ENCODE measurements around the gene OBSCN.

- TF ChIP-seq, protein P1, sequence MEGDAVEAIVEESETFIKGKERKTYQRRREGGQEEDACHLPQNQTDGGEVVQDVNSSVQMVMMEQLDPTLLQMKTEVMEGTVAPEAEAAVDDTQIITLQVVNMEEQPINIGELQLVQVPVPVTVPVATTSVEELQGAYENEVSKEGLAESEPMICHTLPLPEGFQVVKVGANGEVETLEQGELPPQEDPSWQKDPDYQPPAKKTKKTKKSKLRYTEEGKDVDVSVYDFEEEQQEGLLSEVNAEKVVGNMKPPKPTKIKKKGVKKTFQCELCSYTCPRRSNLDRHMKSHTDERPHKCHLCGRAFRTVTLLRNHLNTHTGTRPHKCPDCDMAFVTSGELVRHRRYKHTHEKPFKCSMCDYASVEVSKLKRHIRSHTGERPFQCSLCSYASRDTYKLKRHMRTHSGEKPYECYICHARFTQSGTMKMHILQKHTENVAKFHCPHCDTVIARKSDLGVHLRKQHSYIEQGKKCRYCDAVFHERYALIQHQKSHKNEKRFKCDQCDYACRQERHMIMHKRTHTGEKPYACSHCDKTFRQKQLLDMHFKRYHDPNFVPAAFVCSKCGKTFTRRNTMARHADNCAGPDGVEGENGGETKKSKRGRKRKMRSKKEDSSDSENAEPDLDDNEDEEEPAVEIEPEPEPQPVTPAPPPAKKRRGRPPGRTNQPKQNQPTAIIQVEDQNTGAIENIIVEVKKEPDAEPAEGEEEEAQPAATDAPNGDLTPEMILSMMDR (conservative IDR thresholded peaks at IDR 0.05; ENCODE audit: low read length): no peak
- no peak for TF ChIP-seq EZH2phosphoT487 (IDR thresholded peaks at IDR 0.05; ENCODE audit: borderline replicate concordance)
Measured at GRCh38 chr1:228180959-228181644, 26.7 kb upstream of the OBSCN start.
